OCI-LY3 (cell line): ENCODE results near the gene POU2AF3.

Experiments used
- CTCF ChIP-seq: fragments of 200-600, 300-600 bp; sonication (generic); IDR thresholded peaks from 2 replicates; pipeline ENCODE4 v1.5.1; 2014; ENCODE audit warnings: antibody characterized with exemption, low read length, low read depth
- EZH2phosphoT487 ChIP-seq: fragments of 200-600 bp; shearing (Covaris generic); IDR thresholded peaks from 2 replicates; pipeline ENCODE4 v1.6.1; 2018; ENCODE audit warnings: antibody characterized with exemption, mixed run types, low read depth

- TF ChIP-seq CTCF = no peak
- no peak for TF ChIP-seq EZH2phosphoT487
These were observed 12.4 kb downstream of the POU2AF3 start for GRCh38 chr11:111310723-111311122.
